Measurements from ENCODE around the gene SEMA4D.

DNA sequence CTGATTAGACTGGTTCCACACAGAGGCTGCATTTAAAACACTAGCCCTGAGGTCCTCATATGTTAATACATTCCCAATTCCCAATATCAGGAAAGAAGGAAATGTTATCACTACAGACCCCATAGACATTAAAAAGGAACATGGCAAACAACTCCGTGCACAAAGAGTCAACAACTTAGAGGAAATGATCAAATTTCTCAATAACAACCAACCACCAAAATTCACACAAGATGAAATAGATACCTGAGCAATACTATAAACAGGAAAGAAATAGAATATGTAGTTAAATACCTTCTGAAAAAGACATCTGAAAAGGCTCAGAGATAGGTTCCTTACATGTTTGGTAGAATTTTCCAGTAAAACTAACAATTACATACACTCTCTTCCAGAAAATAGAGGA is 28.9 kb downstream of the SEMA4D start:
- TF ChIP-seq, protein P1, sequence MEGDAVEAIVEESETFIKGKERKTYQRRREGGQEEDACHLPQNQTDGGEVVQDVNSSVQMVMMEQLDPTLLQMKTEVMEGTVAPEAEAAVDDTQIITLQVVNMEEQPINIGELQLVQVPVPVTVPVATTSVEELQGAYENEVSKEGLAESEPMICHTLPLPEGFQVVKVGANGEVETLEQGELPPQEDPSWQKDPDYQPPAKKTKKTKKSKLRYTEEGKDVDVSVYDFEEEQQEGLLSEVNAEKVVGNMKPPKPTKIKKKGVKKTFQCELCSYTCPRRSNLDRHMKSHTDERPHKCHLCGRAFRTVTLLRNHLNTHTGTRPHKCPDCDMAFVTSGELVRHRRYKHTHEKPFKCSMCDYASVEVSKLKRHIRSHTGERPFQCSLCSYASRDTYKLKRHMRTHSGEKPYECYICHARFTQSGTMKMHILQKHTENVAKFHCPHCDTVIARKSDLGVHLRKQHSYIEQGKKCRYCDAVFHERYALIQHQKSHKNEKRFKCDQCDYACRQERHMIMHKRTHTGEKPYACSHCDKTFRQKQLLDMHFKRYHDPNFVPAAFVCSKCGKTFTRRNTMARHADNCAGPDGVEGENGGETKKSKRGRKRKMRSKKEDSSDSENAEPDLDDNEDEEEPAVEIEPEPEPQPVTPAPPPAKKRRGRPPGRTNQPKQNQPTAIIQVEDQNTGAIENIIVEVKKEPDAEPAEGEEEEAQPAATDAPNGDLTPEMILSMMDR (IDR thresholded peaks at IDR 0.05; ENCODE audit: low read depth, low read length): no peak
- TF ChIP-seq EZH2phosphoT487 (IDR thresholded peaks at IDR 0.05; ENCODE audit: low read depth): no peak
